Tibial nerve (tissue), 4 donors: ENCODE data around the gene CD81. TPM values are rescaled to one million over a fixed set of nuclear protein-coding genes. Genes with fewer than 3 reads are reported as not detected.
A peak's percentile ranks its signal among the peaks of the same experiment; 100 is the strongest.

ENCODE experiments used
- DNase-seq, 2 donors: peaks; one replicate each; pipeline ENCODE4 v3.0.0-alpha.2; 2019; ENCODE audit warnings: low spot score in 2 of 2
- H3K27ac ChIP-seq, 4 donors: fragments of 200-600 bp; sonication (generic) in 3 of 4; one replicate each; pipeline ENCODE4 v1.5.1; 2017 to 2019; ENCODE audit warnings: mild to moderate bottlenecking in 1 of 4
- H3K27me3 ChIP-seq, 2 donors: fragments of 200-600 bp; sonication (generic) in 1 of 2; one replicate each; pipeline versions ENCODE4 v1.5.1 to v1.6.0; 2017 to 2019
- H3K36me3 ChIP-seq, 3 donors: fragments of 200-600 bp; sonication (generic); one replicate each; pipeline ENCODE4 v1.5.1; 2018 to 2019
- H3K4me1 ChIP-seq, 4 donors: fragments of 200-600 bp; sonication (generic) in 3 of 4; one replicate each; pipeline ENCODE4 v1.5.1; 2017 to 2019
- H3K4me3 ChIP-seq, 4 donors: fragments of 200-600 bp; sonication (generic) in 3 of 4; one replicate each; pipeline ENCODE4 v1.5.1; 2017 to 2019; ENCODE audit warnings: mild to moderate bottlenecking in 1 of 4, moderate library complexity in 1 of 4
- H3K9me3 ChIP-seq, 4 donors: fragments of 200-600 bp; sonication (generic) in 3 of 4; one replicate each; pipeline ENCODE4 v1.5.1; 2017 to 2019
- CTCF ChIP-seq, 5 experiments: fragments of 200-600 bp in 3 of 5; fragments of 450-650 bp in 2 of 5; sonication (generic) in 3 of 5; IDR thresholded peaks; one replicate each; pipeline ENCODE4 v1.5.1; 2016 to 2019; ENCODE audit warnings: antibody characterized with exemption in 5 of 5, mild to moderate bottlenecking in 3 of 5, moderate library complexity in 2 of 5
- EP300 ChIP-seq, 2 donors: sonication (generic); formaldehyde crosslinking; IDR thresholded peaks; one replicate each; pipeline ENCODE4 v1.6.1; 2017; ENCODE audit warnings: antibody characterized with exemption in 2 of 2, mild to moderate bottlenecking in 1 of 2
- POLR2A ChIP-seq, 2 donors: fragments of 450-650 bp; IDR thresholded peaks; one replicate each; pipeline ENCODE4 v1.6.1; 2017; ENCODE audit warnings: antibody characterized with exemption in 2 of 2, mild to moderate bottlenecking in 2 of 2, moderate library complexity in 2 of 2
- WGBS, 2 donors: methylation state at CpG; one replicate each; pipeline ENCODE4 v1.1.5; 2018; 5-methylcytosine and 5-hydroxymethylcytosine counted together
- total RNA-seq, 4 donors: library from RNA; depleted of rRNA; stranded (reverse); fragments of >200 nt; gene quantifications; one replicate each; pipeline ENCODE4 v1.1.0, GENCODE V29; 2016

Gene CD81
- total RNA-seq, 4 donors from 2014 or later = 650 to 822 (median 674) TPM

- Histone ChIP-seq H3K36me3 (no peaks in the 10 kb centered on the region), H3K27me3 (peaks cover 0 to 4% of the 10 kb centered on the region in 2 donors), H3K4me3 (no peak overlapping the region), H3K4me1 (peaks cover 0 to 15% (median 4%) of the 10 kb centered on the region in 4 donors), H3K9me3 (no peaks in the 10 kb centered on the region), H3K27ac (peak overlapping the region in 1 of 4 donors; percentile 35)
- DNase-seq = peak; percentile 42 to 59
- TF ChIP-seq CTCF (IDR thresholded peaks at IDR 0.05) (peak; percentile 91 to 98 (median 94)), EP300 (IDR thresholded peaks at IDR 0.05) (no peak), POLR2A (IDR thresholded peaks at IDR 0.05) (no peak)
- 19 to 37% methylated on average over 19 to 37 of the region's 44 CpGs for WGBS, 2 donors
Observed at GRCh38 chr11:2420502-2421225, 43.6 kb downstream of the CD81 start.

- no peak overlapping the region for H3K27ac ChIP-seq
- H3K4me1 ChIP-seq = peaks cover 0 to 15% (median 4%) of the 10 kb centered on the region in 4 donors
- no peak for DNase-seq
- H3K36me3 ChIP-seq = no peaks in the 10 kb centered on the region
- TF ChIP-seq POLR2A (IDR thresholded peaks at IDR 0.05) (no peak), EP300 (IDR thresholded peaks at IDR 0.05) (no peak), CTCF (IDR thresholded peaks at IDR 0.05) (no peak)
- WGBS, 2 donors = 78 to 83% methylated on average over 14 to 18 of the region's 19 CpGs
- H3K27me3 ChIP-seq = peaks cover 0 to 4% of the 10 kb centered on the region in 2 donors
- no peaks in the 10 kb centered on the region for H3K9me3 ChIP-seq
- no peak overlapping the region for H3K4me3 ChIP-seq
Observed at GRCh38 chr11:2421226-2421994, 44.3 kb downstream of the CD81 start.

- H3K27ac ChIP-seq = no peak overlapping the region
- peaks cover 0 to 4% of the 10 kb centered on the region in 2 donors for H3K27me3 ChIP-seq
- no peak overlapping the region for H3K4me3 ChIP-seq
- H3K9me3 ChIP-seq = no peaks in the 10 kb centered on the region
- peaks cover 0 to 15% (median 4%) of the 10 kb centered on the region in 4 donors for H3K4me1 ChIP-seq
- WGBS, 2 donors = 85 to 93% methylated on average over 8 to 10 of the region's 17 CpGs
- DNase-seq = no peak
- TF ChIP-seq EP300 (IDR thresholded peaks at IDR 0.05) (no peak), CTCF (IDR thresholded peaks at IDR 0.05) (no peak), POLR2A (IDR thresholded peaks at IDR 0.05) (no peak)
- no peaks in the 10 kb centered on the region for H3K36me3 ChIP-seq
Observed at GRCh38 chr11:2421996-2422395, 44.9 kb downstream of the CD81 start.

GRCh38 chr11:2422461-2423156 is 45.5 kb downstream of the CD81 start:
- 86 to 89% methylated on average over 10 of the region's 14 CpGs for WGBS, 2 donors
- TF ChIP-seq EP300 (IDR thresholded peaks at IDR 0.05) = no peak
- no peak for TF ChIP-seq CTCF (IDR thresholded peaks at IDR 0.05)
- TF ChIP-seq POLR2A (IDR thresholded peaks at IDR 0.05) = no peak

More at GRCh38 chr11:2422461-2423156, 45.5 kb downstream of the CD81 start:
- no peak for DNase-seq
- H3K4me1 ChIP-seq = peaks cover 0 to 15% (median 4%) of the 10 kb centered on the region in 4 donors
- peaks cover 0 to 4% of the 10 kb centered on the region in 2 donors for H3K27me3 ChIP-seq
- H3K36me3 ChIP-seq = no peaks in the 10 kb centered on the region
- H3K9me3 ChIP-seq = no peaks in the 10 kb centered on the region
- no peak overlapping the region for H3K4me3 ChIP-seq
- no peak overlapping the region for H3K27ac ChIP-seq
